HCT116 (cell line): ENCODE results near the gene RPL27. TPM values are rescaled to one million over a fixed set of nuclear protein-coding genes. Genes with fewer than 3 reads are reported as not detected.
"Not testable (repeated sequence)": the region's sequence is repeated elsewhere in the genome, so short reads cannot be mapped to it uniquely, and the experiment has no call there.

ENCODE experiments used
- ATAC-seq: fragments of 200-7000 bp; cut with Tn5 transposase; 2 replicates; pipeline ENCODE4 v1.9.1; 2020; ENCODE audit warnings: mild to moderate bottlenecking, moderate library complexity
- BruUV-seq: library from RNA; stranded (reverse); fragments of 400-500 nt; replicated peaks from 2 replicates; lab custom pipeline; 2021; lab: Mats Ljungman, UMichigan
- CTCF ChIA-PET: fragments of 300-600 bp; sonication (Branson Sonifier 250); formaldehyde crosslinking; loops from one replicate; lab custom pipeline; 2021; ENCODE audit warnings: antibody characterized with exemption; lab: Charles Lee
- POLR2A ChIA-PET: fragments of 300-600, 350-600 bp; sonication (Branson Sonifier 250); formaldehyde crosslinking; loops from one replicate; lab custom pipeline; 2021; ENCODE audit warnings: antibody characterized with exemption; lab: Charles Lee
- RAD21 ChIA-PET, 2 experiments: fragments of 300-600 bp; sonication (Branson Sonifier 250); formaldehyde crosslinking; loops; one replicate each; lab custom pipeline; 2023; ENCODE audit warnings: low total read pairs in 2 of 2; ENCODE audit not compliant: uncharacterized antibody in 2 of 2, unreplicated experiment in 2 of 2, low non-redundant PET in 1 of 2; lab: Charles Lee
- DNase-seq: peaks from one replicate; pipeline ENCODE4 v3.0.0-alpha.2; 2010; ENCODE audit warnings: low read depth, low spot score
- H2AFZ ChIP-seq: fragments of 200-600 bp; shearing (Covaris generic), sonication (generic); 2 replicates; pipeline ENCODE4 v1.6.1; 2017; ENCODE audit warnings: low read depth, mixed run types, mixed read lengths, antibody characterized with exemption, low read length; ENCODE audit not compliant: poor library complexity, severe bottlenecking
- H3K27ac ChIP-seq: 2 replicates; pipeline ENCODE4 v1.5.1; 2012; ENCODE audit warnings: low read depth, low read length
- H3K27me3 ChIP-seq: fragments of 200-600 bp; sonication (generic); 2 replicates; pipeline ENCODE4 v1.6.1; 2016; ENCODE audit warnings: mixed run types, low read length, mixed read lengths; ENCODE audit not compliant: insufficient read depth
- H3K36me3 ChIP-seq, 2 experiments: fragments of 200-500 bp in 1 of 2; fragments of 200-600 bp in 1 of 2; sonication (Bioruptor generic) in 1 of 2; sonication (generic) in 1 of 2; 2 replicates each; pipeline versions ENCODE4 v1.5.1 to v1.6.1; 2014 to 2016; ENCODE audit warnings: low read length in 2 of 2, inconsistent platforms in 1 of 2, mixed read lengths in 1 of 2, mixed run types in 1 of 2; ENCODE audit not compliant: insufficient read depth in 2 of 2, control insufficient read depth in 1 of 2
- H3K4me1 ChIP-seq, 2 experiments: fragments of 200-600 bp in 1 of 2; sonication (generic) in 1 of 2; 2 replicates each; pipeline versions ENCODE4 v1.5.1 to v1.6.1; 2012 to 2017; ENCODE audit warnings: low read length in 2 of 2, inconsistent platforms in 1 of 2, mild to moderate bottlenecking in 1 of 2, mixed read lengths in 1 of 2, mixed run types in 1 of 2, moderate library complexity in 1 of 2; ENCODE audit not compliant: insufficient read depth in 2 of 2, control insufficient read depth in 1 of 2
- H3K4me2 ChIP-seq: fragments of 200-600 bp; sonication (generic); 2 replicates; pipeline ENCODE4 v1.6.1; 2017; ENCODE audit warnings: mixed run types, low read length, mixed read lengths
- H3K4me3 ChIP-seq, 2 experiments: fragments of 200-600 bp in 1 of 2; sonication (generic) in 1 of 2; replicated peaks in 1 of 2; 2 replicates each; pipeline ENCODE4 v1.5.1; 2011 to 2016; ENCODE audit warnings: low read length in 2 of 2, control low read depth in 1 of 2, low read depth in 1 of 2, mild to moderate bottlenecking in 1 of 2, mixed read lengths in 1 of 2, mixed run types in 1 of 2
- H3K79me2 ChIP-seq: fragments of 200-600 bp; sonication (generic); 2 replicates; pipeline ENCODE4 v1.6.1; 2017; ENCODE audit warnings: mild to moderate bottlenecking, mixed run types, low read length, moderate library complexity, mixed read lengths; ENCODE audit not compliant: insufficient read depth
- H3K9ac ChIP-seq: fragments of 200-600 bp; sonication (generic); 2 replicates; pipeline ENCODE4 v1.6.1; 2016; ENCODE audit warnings: low read length, mixed read lengths
- H3K9me2 ChIP-seq: fragments of 200-600 bp; sonication (generic), shearing (Covaris generic); 2 replicates; pipeline ENCODE4 v1.6.1; 2017; ENCODE audit warnings: mixed run types, mild to moderate bottlenecking, moderate library complexity; ENCODE audit not compliant: insufficient read depth
- H3K9me3 ChIP-seq, 2 experiments: fragments of 200-500 bp in 1 of 2; fragments of 200-600 bp in 1 of 2; sonication (Bioruptor generic) in 1 of 2; sonication (generic) in 1 of 2; 2 replicates each; pipeline ENCODE4 v1.6.1; 2014 to 2017; ENCODE audit warnings: low read length in 2 of 2, mixed read lengths in 2 of 2, inconsistent platforms in 1 of 2, low read depth in 1 of 2, mild to moderate bottlenecking in 1 of 2, mixed run types in 1 of 2, moderate library complexity in 1 of 2; ENCODE audit not compliant: control insufficient read depth in 1 of 2, insufficient read depth in 1 of 2
- H4K20me1 ChIP-seq: fragments of 200-600 bp; sonication (generic), shearing (Covaris generic); 2 replicates; pipeline ENCODE4 v1.6.1; 2017; ENCODE audit warnings: mixed run types, mild to moderate bottlenecking, moderate library complexity; ENCODE audit not compliant: insufficient read depth
- CBX3 ChIP-seq: IDR thresholded peaks from 2 replicates; pipeline ENCODE4 v1.6.1; 2012; ENCODE audit warnings: low read depth
- CEBPB ChIP-seq: IDR thresholded peaks from 2 replicates; pipeline ENCODE4 v1.6.1; 2012; ENCODE audit warnings: low read depth
- ELF1 ChIP-seq: IDR thresholded peaks from 2 replicates; pipeline ENCODE4 v1.6.1; 2012; ENCODE audit warnings: low read depth, borderline replicate concordance
- POLR2A ChIP-seq: IDR thresholded peaks from 2 replicates; pipeline ENCODE4 v1.7.0; 2011; ENCODE audit warnings: borderline replicate concordance; ENCODE audit not compliant: insufficient read depth, insufficient read length; ENCODE audit errors: extremely low read depth
- SP1 ChIP-seq: IDR thresholded peaks from 2 replicates; pipeline ENCODE4 v1.6.1; 2012; ENCODE audit warnings: low read depth
- SRF ChIP-seq: IDR thresholded peaks from 2 replicates; pipeline ENCODE4 v1.6.1; 2012; ENCODE audit warnings: low read depth
- TCF7L2 ChIP-seq: IDR thresholded peaks from 2 replicates; pipeline ENCODE4 v1.7.0; 2011; ENCODE audit warnings: borderline replicate concordance, inconsistent platforms; ENCODE audit not compliant: insufficient read depth, insufficient read length; ENCODE audit errors: extremely low read depth
- ZFX ChIP-seq: fragments of 450-650 bp; IDR thresholded peaks from 2 replicates; pipeline ENCODE4 v1.6.1; 2017
- intact Hi-C: fragments of 100-400 bp; cut with micrococcal nuclease; formaldehyde crosslinking; loops from 2 replicates; pipeline ENCODE4 v1.10.0; 2022
- total RNA-seq: library from RNA; stranded (reverse); gene quantifications from one replicate; pipeline ENCODE4 v1.2.1, GENCODE V29; 2021; ENCODE audit not compliant: unreplicated experiment
- TF ChIP-seq, protein P1 (sequence below): IDR thresholded peaks from 2 replicates; pipeline ENCODE4 v1.6.1; 2012

The RPL27 gene
- total RNA-seq, 1 experiment from 2014 or later, result 1,295 TPM

- CTCF ChIA-PET, result no interaction called here
- RAD21 ChIA-PET, result no interaction called here
These were observed 23.0 kb upstream of the RPL27 start for GRCh38 chr17:42975265-42975664.

GRCh38 chr17:42975701-42976100 lies 22.5 kb upstream of the RPL27 start:
- POLR2A ChIA-PET, result interaction anchor here (0.7 to 1.2 kb wide), 3 partner anchors 22 to 33 kb away, joined by 3 to 4 read pairs (median 3); no protein-coding TSS in a partner anchor
- CTCF ChIA-PET, H3K79me2 ChIP-seq, H3K27ac ChIP-seq, H3K27me3 ChIP-seq, BruUV-seq, H3K9me3 ChIP-seq, H3K4me2 ChIP-seq, RAD21 ChIA-PET, ATAC-seq, H2AFZ ChIP-seq, intact Hi-C loops, H3K9ac ChIP-seq, H4K20me1 ChIP-seq, DNase-seq, H3K4me3 ChIP-seq, H3K9me2 ChIP-seq, H3K36me3 ChIP-seq: not testable (repeated sequence)
- H3K4me1 ChIP-seq, result peaks cover 13 to 18% of the 10 kb centered on the region in 2 experiments

More at GRCh38 chr17:42975265-42975664, 23.0 kb upstream of the RPL27 start:
- Histone ChIP-seq H3K27me3 (no peaks in the 10 kb centered on the region), H4K20me1 (no peaks in the 10 kb centered on the region), H3K9me3 (no peaks in the 10 kb centered on the region), H3K4me1 (peaks cover 13 to 18% of the 10 kb centered on the region in 2 experiments), H3K79me2 (no peaks in the 10 kb centered on the region), H3K9me2 (no peaks in the 10 kb centered on the region)
- intact Hi-C loops, result no loop called here
- no peak for TF ChIP-seq ZFX
- TF ChIP-seq SRF, result no peak
- TF ChIP-seq CBX3, result no peak
- no peak for TF ChIP-seq SP1
- no peak for TF ChIP-seq TCF7L2
- no peak for TF ChIP-seq CEBPB
- TF ChIP-seq, protein P1, sequence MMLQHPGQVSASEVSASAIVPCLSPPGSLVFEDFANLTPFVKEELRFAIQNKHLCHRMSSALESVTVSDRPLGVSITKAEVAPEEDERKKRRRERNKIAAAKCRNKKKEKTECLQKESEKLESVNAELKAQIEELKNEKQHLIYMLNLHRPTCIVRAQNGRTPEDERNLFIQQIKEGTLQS, result no peak
- no peak for TF ChIP-seq ELF1
- TF ChIP-seq POLR2A, result no peak
- TF ChIP-seq, all 23 proteins: peak for 0
- Histone ChIP-seq H3K36me3 (no peaks in the 10 kb centered on the region), H3K4me2 (no peak overlapping the region), H3K9ac (no peak overlapping the region), H2AFZ (no peak overlapping the region), H3K27ac (no peak overlapping the region), H3K4me3 (no peak overlapping the region)
- DNase-seq, result no peak
- no peak for ATAC-seq
- POLR2A ChIA-PET, result interaction anchor here (1.2 kb wide), 1 partner anchor 23 kb away, joined by 3 read pairs; no protein-coding TSS in a partner anchor
- no TSS peak for BruUV-seq
